ENCODE data around the gene CHCT1.

The CHCT1 gene

GRCh38 chr17:60442271-60443173 is 20.2 kb downstream of the CHCT1 start:
- no peak for DNase-seq (ENCODE audit: low read depth in 2 of 2)

GRCh38 chr17:60443713-60444112 is 21.4 kb downstream of the CHCT1 start:
- no peak for DNase-seq (ENCODE audit: low read depth in 2 of 2)

GRCh38 chr17:60445144-60445543 is 22.9 kb downstream of the CHCT1 start:
- DNase-seq (ENCODE audit: low read depth in 2 of 2) = no peak

- DNase-seq (ENCODE audit: low read depth in 2 of 2) = no peak
Measured at GRCh38 chr17:60447375-60447774, 25.1 kb downstream of the CHCT1 start.

- no peak for DNase-seq (ENCODE audit: low read depth in 2 of 2)
Measured at GRCh38 chr17:60451071-60451470, 28.8 kb downstream of the CHCT1 start.

- DNase-seq (ENCODE audit: low read depth in 2 of 2) = no peak
Measured at GRCh38 chr17:60451965-60452364, 29.7 kb downstream of the CHCT1 start.

- no peak for DNase-seq (ENCODE audit: low read depth in 2 of 2)
Measured at GRCh38 chr17:60455378-60455777, 33.1 kb downstream of the CHCT1 start.

GRCh38 chr17:60457148-60457547 is 34.9 kb downstream of the CHCT1 start:
- no peak for DNase-seq (ENCODE audit: low read depth in 2 of 2)

GRCh38 chr17:60461584-60461983 is 39.3 kb downstream of the CHCT1 start:
- no peak for DNase-seq (ENCODE audit: low read depth in 2 of 2)

GRCh38 chr17:60463157-60463835 is 41.0 kb downstream of the CHCT1 start:
- no peak for DNase-seq (ENCODE audit: low read depth in 2 of 2)

- DNase-seq (ENCODE audit: low read depth in 2 of 2) = no peak
Measured at GRCh38 chr17:60464343-60464742, 42.1 kb downstream of the CHCT1 start.

- no peak for DNase-seq (ENCODE audit: low read depth in 2 of 2)
Measured at GRCh38 chr17:60468371-60468770, 46.1 kb downstream of the CHCT1 start.

GRCh38 chr17:60471451-60471850 is 49.2 kb downstream of the CHCT1 start:
- no peak for DNase-seq (ENCODE audit: low read depth in 2 of 2)

GRCh38 chr17:60472449-60472848 is 50.2 kb downstream of the CHCT1 start:
- DNase-seq (ENCODE audit: low read depth in 2 of 2) = no peak

GRCh38 chr17:60473788-60474187 is 51.5 kb downstream of the CHCT1 start:
- no peak for DNase-seq (ENCODE audit: low read depth in 2 of 2)
